Fibroblast of the conjunctiva (primary cell): ENCODE data around the gene PLD4.

ENCODE experiments used
- DNase-seq: peaks from one replicate; pipeline ENCODE4 v3.0.0-alpha.2; 2010; ENCODE audit warnings: low read depth

The PLD4 gene

GRCh38 chr14:104975481-104976197 is 51.0 kb downstream of the PLD4 start:
- DNase-seq, result no peak

DNA sequence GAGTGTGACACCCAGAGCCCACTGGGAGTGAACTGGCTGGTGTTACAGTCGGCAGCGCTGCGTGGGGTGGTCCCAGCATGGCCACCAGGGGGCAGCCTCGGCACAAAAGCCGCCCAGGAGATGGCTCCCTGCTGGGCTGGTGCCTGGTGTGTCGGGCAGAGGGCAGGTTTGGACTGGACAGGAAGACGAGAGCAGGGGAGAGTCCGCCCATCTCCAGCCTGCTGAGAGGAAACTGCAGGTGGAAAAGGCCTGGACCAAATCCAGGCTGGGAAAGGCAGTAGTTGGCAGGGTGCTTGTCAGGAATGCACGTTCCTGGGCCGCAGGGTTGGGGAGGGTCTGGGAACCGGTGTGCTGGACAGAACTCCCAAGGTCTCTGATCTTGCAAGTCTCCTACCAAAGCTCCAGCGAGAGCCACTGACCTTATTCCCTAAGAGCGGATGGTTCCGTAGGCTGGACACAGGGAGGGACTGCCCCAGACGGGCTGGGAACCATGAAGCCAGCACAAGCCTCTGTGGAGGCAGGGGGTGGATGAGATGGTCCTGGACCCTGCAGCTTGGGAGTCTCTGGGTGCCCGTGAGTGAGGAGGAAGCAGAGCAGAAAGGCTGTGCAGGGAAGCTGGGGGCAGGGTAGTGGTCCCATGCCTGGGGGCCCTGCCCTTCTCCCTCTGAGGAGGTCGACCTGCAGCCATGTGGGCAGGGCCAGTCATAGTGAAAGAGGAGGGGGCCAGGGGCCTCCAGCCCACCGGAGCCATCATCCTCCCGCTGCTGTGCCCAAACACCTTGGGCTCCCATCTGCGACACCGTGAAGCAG is 51.7 kb downstream of the PLD4 start:
- DNase-seq, result peak; percentile 64

DNA sequence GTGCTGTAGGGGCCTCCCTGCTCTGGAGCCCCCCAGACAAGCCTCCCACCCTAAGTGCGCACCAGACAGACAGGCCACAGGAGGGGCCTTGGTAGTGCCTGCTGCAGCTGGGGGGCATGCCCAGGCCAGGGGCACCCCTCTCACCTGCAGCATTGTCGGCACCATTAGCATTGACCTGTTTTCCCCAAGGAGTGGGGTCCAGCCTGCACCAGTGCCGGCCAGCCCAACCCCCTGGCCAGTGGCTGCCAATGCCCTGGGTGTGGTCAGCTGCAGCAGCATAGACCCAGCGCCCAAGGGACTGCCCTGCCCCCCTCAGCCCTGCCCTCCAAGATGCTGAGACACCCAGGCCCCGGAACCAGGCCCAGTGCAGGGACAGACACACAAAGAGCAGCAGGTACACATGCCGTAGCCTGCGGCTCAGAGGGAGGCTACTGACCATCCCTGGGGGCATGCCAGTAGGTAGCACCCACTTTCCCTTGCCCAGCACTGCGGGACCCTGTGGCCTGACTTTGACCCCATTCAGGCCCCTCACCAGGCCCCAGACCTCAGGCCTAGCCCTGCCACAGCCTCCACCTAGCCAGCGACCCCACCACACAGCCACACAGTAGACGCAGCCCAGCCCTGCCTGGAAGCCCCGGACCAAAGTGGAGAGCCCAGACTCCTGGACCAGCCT is 52.5 kb downstream of the PLD4 start:
- no peak for DNase-seq

GRCh38 chr14:104977681-104978653 is 53.3 kb downstream of the PLD4 start, which contains the start of gene AHNAK2:
AHNAK2 (minus strand) TSS chr14:104978374; CDS start chr14:104978237, 137 bp downstream.
- DNase-seq, result peak; percentile 51

- DNase-seq, result no peak
Measured at GRCh38 chr14:104978746-104979691, 54.3 kb downstream of the PLD4 start.

DNA sequence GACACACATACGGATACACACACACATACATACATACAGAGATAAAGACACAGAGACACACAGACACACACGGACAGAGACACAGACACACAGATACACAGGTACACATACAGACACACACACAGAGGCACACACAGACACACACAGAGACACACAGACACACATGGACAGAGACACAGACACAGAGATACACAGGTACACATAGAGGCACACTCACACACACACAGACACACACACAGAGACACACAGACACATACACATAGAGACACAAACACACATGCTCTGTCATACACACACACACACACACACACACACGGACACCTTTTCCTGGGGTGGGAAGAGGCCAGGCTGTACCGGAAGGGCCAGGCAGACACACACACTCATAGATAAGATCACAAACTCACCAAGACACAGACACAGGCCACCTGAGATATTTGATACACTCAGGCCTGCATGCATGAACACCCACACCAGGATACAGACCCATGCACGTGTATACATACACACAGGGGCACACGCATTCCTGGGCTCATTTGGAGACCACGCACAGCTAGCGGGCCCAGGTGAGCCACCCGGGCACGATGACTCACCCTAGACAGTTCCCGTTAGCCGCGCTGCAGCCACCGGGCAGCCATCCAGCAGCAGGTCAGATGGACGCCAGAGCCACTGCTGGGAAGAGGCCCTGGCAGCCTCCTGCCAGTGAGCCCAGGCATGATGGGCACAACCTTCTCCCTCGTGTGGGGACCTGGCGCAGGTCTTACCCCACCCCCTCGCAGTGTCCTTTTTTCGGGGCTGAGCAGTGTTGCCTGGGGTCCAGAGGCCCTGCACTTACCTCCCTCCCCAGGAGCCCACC is 55.3 kb downstream of the PLD4 start:
- no peak for DNase-seq

DNA sequence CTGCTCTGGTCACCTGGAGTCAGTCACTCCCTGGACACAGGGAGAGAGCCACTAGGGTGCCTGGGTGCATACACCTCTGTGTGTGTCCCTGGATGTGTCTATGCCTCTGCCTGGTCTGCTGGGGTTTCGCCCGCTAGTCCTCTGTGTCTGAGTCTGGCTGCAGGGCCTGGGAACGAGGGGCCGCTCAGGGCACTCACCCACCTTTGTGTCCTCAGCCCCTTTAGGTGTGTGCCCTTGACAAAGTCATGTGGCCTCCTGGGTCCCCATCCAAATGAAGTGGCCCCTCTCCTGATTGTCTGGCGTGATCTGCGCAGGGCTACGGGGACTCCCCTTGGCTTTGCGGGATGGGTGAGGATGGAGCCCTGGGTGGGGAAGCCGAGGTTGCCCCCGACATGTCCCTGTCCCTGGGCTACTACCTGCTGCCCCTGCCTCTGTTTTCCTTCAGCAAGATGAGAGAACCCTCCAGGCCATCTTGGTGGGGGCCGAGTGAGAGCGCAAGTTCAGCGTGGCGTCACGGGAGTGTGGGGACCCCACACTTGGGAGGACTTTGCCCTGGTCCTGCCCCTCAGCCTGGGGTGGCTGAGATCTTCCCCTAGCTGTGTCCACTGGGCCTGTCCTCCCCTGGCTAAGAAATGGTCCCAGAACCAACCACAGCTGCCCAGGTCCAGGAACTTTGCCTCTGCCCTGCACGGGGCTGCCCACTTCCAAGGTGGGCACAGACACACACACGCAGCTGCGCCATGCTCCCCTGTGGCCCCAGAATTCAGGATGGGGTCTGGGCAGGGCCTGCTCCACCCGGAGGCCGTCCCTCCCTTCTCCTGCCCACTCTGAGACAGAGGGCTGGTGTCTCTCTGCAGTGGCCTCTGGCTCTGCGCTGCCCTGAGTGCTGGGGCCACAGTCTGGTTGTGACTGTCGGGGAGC is 56.2 kb downstream of the PLD4 start:
- DNase-seq, result no peak

DNA sequence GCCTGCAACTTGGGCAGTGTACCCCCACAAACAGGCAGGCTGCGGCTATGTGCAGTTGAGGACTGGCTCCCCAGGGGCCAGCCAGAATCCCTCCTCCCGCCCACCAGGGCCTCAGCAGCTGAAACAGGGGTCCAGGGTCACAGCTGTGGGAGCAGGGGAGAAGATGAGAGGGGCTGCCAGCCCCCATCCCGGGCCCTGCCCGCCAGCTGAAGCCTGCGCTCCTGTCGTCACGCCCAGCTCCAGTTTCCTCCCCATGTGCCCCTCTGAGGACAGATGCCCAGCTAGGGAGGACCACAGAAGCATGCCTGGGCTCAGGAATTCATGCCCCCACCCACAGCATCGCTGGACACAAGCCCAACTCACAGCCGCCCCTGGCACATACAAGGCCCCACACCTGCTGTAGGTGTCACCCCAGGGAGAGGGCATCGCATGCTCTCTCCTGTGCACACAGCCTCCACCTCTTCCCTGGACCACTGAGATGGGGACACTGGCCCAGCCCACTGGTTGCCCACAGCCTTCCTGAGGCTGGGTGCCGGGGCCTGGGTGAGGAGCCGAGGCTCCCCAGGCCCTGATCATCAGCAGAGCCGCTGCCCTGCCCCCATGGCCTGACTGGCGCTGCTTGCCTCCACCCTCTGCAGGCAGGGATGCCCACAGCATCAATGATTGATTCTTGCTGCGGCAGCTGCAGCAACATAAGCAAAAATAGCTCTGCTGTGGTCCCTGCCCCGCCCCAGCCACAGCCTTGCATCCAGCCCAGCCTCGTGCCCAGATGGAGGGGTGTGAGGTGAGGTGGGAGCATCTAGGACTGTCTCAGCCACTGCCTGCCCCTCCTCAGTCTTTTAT is 57.2 kb downstream of the PLD4 start:
- no peak for DNase-seq

DNA sequence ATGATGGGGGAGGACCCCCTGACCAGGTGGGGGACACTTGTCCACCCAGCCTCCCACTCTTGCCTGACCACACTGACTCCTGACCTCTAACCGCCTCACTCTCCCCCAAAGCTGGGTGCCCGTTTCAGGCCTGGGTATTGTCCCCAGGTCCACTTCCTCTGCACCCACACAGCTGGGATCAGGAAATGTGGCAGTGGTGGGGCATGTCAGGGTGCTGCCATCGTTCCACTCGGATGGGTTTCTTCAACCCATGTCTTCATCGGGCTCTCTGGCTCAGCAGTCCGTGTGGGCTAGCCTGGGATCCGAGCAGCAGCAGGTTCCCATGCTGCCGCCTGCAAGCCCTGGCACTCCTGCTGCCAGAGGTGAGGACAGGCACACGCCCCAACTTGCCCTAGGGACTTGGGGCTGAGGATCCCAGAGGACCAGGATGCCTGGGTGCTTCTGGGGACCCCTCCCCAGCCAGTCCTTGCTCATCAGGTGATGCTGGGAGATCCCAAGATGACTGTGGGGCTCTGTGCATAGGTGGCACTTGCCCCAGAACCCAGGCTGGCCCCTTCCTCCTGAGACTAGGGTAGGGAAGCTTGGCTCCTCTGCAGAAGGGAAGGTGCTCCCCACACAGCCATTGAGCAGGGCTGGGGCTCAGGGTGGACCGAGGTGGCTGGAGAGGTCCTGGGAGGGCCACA is 58.0 kb downstream of the PLD4 start:
- DNase-seq, result no peak
